Astrocyte of the cerebellum (primary cell): Measurements from ENCODE around the gene PSEN2.

Experiments
- DNase-seq: peaks from one replicate; pipeline ENCODE4 v3.0.0-alpha.2; 2011; ENCODE audit warnings: low read depth
- H3K4me3 ChIP-seq: 2 replicates; pipeline ENCODE4 v1.5.1; 2011; ENCODE audit warnings: mild to moderate bottlenecking, low read depth, low read length, moderate library complexity
- in situ Hi-C: cut with HindIII; loops from 2 replicates; pipeline ENCODE4 v1.10.0; 2017; ENCODE audit warnings: low sequenced_read_pairs
- TF ChIP-seq, protein P1 (sequence below): IDR thresholded peaks from 2 replicates; pipeline ENCODE4 v1.5.1; 2012; ENCODE audit warnings: low read length, low read depth, moderate library complexity, mild to moderate bottlenecking; ENCODE audit errors: missing control alignments

Gene PSEN2

DNA sequence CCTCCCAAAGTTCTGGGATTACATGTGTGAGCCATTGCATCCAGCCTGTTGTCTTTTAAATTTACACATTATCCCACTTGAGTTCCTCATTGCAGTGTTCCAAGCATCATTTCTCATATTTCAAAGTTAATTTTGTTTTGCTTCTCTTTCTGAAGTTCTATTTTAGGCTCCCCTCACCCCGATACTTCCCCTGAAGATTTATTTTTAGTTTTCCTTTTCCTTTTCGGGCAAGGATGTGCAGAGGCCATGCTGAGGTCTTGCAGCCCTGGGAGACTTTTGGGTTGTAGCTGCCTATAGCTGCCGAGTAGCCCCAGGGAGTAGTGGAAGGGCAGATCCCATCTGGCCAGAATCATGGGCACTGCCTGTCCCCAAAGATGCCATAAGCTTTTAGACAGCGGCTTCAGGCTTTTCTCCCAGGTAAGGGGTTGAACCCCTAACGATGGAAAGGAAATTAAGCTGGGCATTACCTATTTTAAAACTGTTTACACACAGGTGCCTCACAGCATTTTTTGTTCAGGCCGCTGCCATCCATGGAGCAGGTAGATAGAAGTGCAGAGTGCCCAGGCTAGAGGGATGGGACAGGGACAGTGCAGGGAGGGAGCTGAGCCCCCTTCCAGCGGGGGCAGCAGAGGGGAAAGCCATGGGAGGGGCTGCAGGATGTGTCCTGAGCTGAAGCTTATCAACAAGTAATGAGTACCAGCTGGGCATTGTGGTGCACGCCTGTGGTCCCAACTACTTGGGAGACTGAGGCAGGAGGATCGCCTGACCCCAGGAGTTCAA, 15.9 kb downstream of the PSEN2 start:
- H3K4me3 ChIP-seq = no peak overlapping the region
- TF ChIP-seq, protein P1, sequence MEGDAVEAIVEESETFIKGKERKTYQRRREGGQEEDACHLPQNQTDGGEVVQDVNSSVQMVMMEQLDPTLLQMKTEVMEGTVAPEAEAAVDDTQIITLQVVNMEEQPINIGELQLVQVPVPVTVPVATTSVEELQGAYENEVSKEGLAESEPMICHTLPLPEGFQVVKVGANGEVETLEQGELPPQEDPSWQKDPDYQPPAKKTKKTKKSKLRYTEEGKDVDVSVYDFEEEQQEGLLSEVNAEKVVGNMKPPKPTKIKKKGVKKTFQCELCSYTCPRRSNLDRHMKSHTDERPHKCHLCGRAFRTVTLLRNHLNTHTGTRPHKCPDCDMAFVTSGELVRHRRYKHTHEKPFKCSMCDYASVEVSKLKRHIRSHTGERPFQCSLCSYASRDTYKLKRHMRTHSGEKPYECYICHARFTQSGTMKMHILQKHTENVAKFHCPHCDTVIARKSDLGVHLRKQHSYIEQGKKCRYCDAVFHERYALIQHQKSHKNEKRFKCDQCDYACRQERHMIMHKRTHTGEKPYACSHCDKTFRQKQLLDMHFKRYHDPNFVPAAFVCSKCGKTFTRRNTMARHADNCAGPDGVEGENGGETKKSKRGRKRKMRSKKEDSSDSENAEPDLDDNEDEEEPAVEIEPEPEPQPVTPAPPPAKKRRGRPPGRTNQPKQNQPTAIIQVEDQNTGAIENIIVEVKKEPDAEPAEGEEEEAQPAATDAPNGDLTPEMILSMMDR = no peak
- no peak for DNase-seq
- in situ Hi-C loops = no loop called here

DNA sequence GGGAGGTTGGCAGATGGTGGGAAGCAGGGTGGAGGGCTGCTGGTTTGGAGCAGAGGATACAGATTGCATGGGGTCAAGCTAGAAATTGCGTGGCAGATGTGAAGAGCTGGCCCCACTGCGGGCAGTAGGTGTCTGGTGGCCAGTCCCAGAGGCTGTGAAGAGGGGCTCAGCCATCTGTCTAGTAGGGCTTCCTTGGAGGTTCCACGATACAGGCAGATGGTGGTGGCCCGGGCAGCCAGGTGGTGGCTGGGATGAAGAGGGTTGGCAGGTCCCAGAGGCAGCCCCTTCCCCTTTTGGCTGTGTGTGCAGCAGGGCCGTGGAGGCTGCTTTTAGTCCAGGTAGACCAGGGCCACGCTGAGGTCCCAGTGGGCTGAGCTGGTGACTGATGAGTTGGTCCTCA, 16.6 kb downstream of the PSEN2 start:
- TF ChIP-seq, protein P1 = no peak
- no peak for DNase-seq
- H3K4me3 ChIP-seq = no peak overlapping the region
- in situ Hi-C loops = no loop called here

DNA sequence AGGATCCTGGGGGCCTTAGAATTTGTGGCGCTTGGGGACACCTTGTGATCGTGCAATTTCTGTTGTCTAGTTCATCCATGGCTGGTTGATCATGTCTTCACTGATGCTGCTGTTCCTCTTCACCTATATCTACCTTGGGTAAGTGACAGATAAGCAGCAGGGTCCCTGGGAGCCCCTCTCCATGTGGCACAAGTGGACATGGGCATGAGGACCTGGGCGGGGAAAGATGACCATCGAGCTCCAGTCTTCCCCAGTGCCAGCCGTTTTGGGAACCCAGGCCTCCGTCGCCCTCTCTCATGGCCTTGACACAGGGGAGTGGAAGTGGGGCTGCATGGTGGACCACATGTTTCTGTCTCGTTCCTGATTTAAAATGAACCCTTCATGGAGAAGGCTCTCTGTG, 17.6 kb downstream of the PSEN2 start:
- no peak overlapping the region for H3K4me3 ChIP-seq
- no peak for DNase-seq
- in situ Hi-C loops = no loop called here
- TF ChIP-seq, protein P1 = no peak

DNA sequence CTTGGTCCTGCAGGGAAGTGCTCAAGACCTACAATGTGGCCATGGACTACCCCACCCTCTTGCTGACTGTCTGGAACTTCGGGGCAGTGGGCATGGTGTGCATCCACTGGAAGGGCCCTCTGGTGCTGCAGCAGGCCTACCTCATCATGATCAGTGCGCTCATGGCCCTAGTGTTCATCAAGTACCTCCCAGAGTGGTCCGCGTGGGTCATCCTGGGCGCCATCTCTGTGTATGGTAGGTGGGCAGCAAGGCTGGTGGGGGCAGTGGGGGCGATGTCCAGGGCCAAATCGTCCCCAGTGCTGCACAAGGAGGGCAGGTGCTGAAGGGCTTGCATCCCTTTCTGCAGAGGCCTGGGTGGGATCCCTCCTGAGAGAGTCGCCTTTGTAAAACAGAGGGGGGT, 18.4 kb downstream of the PSEN2 start:
- in situ Hi-C loops = no loop called here
- no peak overlapping the region for H3K4me3 ChIP-seq
- TF ChIP-seq, protein P1 = no peak
- no peak for DNase-seq

DNA sequence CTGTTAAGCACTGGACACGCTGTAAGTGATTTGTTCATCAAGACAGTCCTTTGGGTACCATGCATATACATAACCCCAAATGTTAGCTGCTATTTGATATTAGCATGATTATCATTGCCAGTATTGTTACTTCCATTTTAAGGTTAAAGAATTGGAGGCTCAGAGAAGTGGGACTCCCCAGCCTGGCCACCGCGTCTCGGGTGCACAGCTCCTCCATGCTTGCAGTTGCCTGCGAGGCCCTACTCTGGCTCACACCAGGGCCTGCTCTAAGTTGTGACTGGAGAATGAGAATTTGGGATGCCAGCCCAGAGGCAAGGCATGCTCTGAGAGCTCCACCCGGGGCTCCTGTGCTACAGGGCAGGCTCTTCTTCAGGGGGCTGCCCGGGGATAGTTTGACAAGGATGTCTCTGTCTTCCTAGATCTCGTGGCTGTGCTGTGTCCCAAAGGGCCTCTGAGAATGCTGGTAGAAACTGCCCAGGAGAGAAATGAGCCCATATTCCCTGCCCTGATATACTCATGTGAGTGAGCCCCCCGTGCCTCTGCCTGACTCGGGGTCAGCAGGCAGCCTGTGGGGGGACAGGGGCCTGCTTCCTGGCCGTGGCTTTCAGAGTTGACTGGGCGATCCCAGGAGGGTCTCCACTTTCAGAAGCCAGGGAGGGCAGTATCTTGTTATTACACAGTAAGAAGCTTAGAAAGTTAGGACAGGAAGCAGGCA, 19.4 kb downstream of the PSEN2 start:
- TF ChIP-seq, protein P1 = no peak
- H3K4me3 ChIP-seq = no peak overlapping the region
- DNase-seq = no peak
- in situ Hi-C loops = no loop called here

DNA sequence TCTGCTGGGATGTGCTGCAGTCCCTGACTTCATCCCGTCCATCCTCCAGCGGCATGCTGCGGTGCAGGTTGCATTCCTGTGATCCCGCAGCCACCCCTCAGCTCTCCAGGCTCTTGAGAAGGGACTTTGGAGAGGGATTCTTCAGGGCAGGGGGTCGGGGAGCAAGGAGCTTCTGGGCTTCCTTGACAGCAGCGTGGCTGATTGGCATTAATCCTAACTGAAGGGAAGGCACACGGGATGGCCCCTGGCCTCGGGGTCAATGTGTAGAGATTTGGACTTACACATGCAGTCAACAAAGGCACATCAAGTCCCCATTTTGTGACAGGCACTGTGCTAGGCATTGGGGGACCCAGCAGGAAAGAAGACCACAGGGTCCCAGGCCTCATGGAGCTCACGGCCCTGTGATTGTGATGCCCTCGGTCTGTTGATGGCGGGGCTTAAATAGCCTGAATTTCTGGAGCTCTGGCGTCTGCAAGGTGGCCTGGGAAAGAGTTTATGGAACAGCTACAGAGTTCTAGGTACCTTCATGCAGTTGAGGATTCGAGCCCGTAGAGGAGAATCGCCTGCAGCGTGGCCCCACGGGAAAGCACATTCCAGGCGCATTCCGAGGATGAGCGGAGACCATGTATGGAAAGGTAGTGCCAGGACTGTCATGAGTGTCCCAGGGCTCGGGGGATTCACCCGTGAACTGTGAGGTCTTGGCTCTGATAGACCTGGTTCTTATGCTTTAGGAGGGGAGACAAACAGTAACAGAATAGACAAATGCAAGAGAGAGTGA, 20.1 kb downstream of the PSEN2 start:
- in situ Hi-C loops = no loop called here
- TF ChIP-seq, protein P1 = no peak
- H3K4me3 ChIP-seq = no peak overlapping the region
- DNase-seq = no peak
